ENCODE data around the gene VWA2. TPM values are rescaled to one million over a fixed set of nuclear protein-coding genes. Genes with fewer than 3 reads are reported as not detected.

Gene VWA2
- total RNA-seq, 1 experiment from 2014 or later = not detected

DNA sequence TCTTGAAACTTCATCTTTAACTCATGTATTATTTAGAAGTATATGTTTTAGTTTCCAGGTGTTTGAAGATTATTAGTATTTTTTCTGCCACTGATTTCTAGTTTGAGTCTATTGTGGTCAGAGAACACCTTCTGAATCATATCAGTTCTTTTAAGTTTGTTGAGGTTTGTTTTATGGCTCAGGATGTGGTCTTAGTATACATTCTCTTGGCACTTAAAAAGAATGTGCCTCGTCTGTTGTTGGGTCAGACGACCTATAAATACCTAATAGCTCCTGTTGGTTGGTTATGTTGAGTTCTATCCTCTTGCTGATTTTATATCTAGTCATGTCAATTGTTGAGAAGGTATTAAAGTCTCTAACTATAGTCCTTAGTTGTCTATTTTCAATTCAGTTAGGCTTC is 44.0 kb upstream of the VWA2 start:
- no TSS peak for BruUV-seq (replicated peaks)
- H2AFZ ChIP-seq (ENCODE audit: low read depth, low read length, poor library complexity, severe bottlenecking) = no peak overlapping the region
- ATAC-seq (no peak), DNase-seq (ENCODE audit: low read depth, low spot score) (no peak)
- H3K9ac ChIP-seq (ENCODE audit: low read length) = no peak overlapping the region
- H4K20me1 ChIP-seq (ENCODE audit: insufficient read depth) = no peaks in the 10 kb centered on the region
- no peak for TF ChIP-seq RAD21 (IDR thresholded peaks at IDR 0.05; ENCODE audit: low read depth)
- no peak for TF ChIP-seq POLR2AphosphoS5 (IDR thresholded peaks at IDR 0.05; ENCODE audit: low read depth, low read length)
- TF ChIP-seq SRF (IDR thresholded peaks at IDR 0.05; ENCODE audit: low read depth) = no peak
- TF ChIP-seq CEBPB (IDR thresholded peaks at IDR 0.05; ENCODE audit: low read depth) = no peak
- TF ChIP-seq JUND (IDR thresholded peaks at IDR 0.05) = no peak
- TF ChIP-seq FOSL1 (IDR thresholded peaks at IDR 0.05; ENCODE audit: low read depth) = no peak
- CTCF ChIA-PET = no interaction called here
- peaks cover 8% of the 10 kb centered on the region; the same call in 1 of the 2 replicates for H3K27me3 ChIP-seq (ENCODE audit: insufficient read depth, low read length)
- H3K9me3 ChIP-seq (ENCODE audit: control insufficient read depth in 1 of 2, insufficient read depth in 1 of 2, low read depth in 1 of 2, low read length in 2 of 2) = no peaks in the 10 kb centered on the region
- H3K4me1 ChIP-seq (ENCODE audit: control insufficient read depth in 1 of 2, insufficient read depth in 2 of 2, low read length in 2 of 2) = no peaks in the 10 kb centered on the region
- no peak overlapping the region for H3K27ac ChIP-seq (ENCODE audit: low read depth, low read length)
- H3K79me2 ChIP-seq (ENCODE audit: insufficient read depth, low read length) = no peaks in the 10 kb centered on the region
- POLR2A ChIA-PET = no interaction called here
- no peak overlapping the region for H3K4me2 ChIP-seq (ENCODE audit: low read length)
- RAD21 ChIA-PET (ENCODE audit: low non-redundant PET in 1 of 2, low total read pairs in 2 of 2, uncharacterized antibody in 2 of 2, unreplicated experiment in 2 of 2) = no interaction called here
- H3K36me3 ChIP-seq (ENCODE audit: control insufficient read depth in 1 of 2, insufficient read depth in 2 of 2, low read length in 2 of 2) = no peaks in the 10 kb centered on the region
- no peaks in the 10 kb centered on the region for H3K9me2 ChIP-seq (ENCODE audit: insufficient read depth)
- intact Hi-C loops (cut with micrococcal nuclease) = no loop called here
- no peak overlapping the region for H3K4me3 ChIP-seq (replicated peaks in 1 of 2; ENCODE audit: low read depth in 1 of 2, low read length in 2 of 2)

DNA sequence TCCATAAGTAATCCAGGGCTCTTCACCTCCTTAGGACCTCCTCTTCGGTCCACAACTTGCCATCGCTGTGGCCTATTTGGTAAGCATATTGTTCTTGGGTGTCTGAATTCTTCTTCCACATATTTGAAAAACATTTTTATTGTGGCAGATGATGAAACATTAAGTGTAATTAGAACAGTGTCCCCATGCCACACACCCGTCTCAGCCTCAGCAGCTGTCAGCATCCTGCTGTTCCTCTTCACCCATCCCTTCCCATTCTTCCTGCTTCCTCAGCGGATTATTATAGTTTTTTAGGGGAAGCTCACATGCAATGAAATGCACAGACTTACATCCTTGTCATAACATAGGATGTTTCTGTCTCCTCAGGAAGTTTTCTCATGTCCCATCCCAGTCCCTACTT is 39.8 kb upstream of the VWA2 start:
- no peak overlapping the region for H2AFZ ChIP-seq (ENCODE audit: low read depth, low read length, poor library complexity, severe bottlenecking)
- no peak overlapping the region for H3K9ac ChIP-seq (ENCODE audit: low read length)
- H3K27me3 ChIP-seq (ENCODE audit: insufficient read depth, low read length) = peaks cover 19% of the 10 kb centered on the region; the same call in 1 of the 2 replicates
- no peaks in the 10 kb centered on the region for H3K36me3 ChIP-seq (ENCODE audit: control insufficient read depth in 1 of 2, insufficient read depth in 2 of 2, low read length in 2 of 2)
- no peak for DNase-seq (ENCODE audit: low read depth, low spot score)
- TF ChIP-seq EGR1 (IDR thresholded peaks at IDR 0.05; ENCODE audit: low read depth) (no peak), EZH2 (IDR thresholded peaks at IDR 0.05) (no peak), REST (IDR thresholded peaks at IDR 0.05; ENCODE audit: low read depth) (no peak), SIN3A (IDR thresholded peaks at IDR 0.05; ENCODE audit: low read depth) (no peak), TCF7L2 (IDR thresholded peaks at IDR 0.05; ENCODE audit: borderline replicate concordance, extremely low read depth, insufficient read depth, insufficient read length) (no peak), JUND (IDR thresholded peaks at IDR 0.05) (no peak), ZFX (IDR thresholded peaks at IDR 0.05) (no peak)
- ChIA-PET POLR2A (no interaction called here), RAD21 (ENCODE audit: low non-redundant PET in 1 of 2, low total read pairs in 2 of 2, uncharacterized antibody in 2 of 2, unreplicated experiment in 2 of 2) (no interaction called here), CTCF (no interaction called here)
- no peak overlapping the region for H3K4me2 ChIP-seq (ENCODE audit: low read length)
- intact Hi-C loops (cut with micrococcal nuclease) = no loop called here
- no TSS peak for BruUV-seq (replicated peaks)
- no peaks in the 10 kb centered on the region for H4K20me1 ChIP-seq (ENCODE audit: insufficient read depth)
- no peaks in the 10 kb centered on the region for H3K4me1 ChIP-seq (ENCODE audit: control insufficient read depth in 1 of 2, insufficient read depth in 2 of 2, low read length in 2 of 2)
- H3K9me2 ChIP-seq (ENCODE audit: insufficient read depth) = no peaks in the 10 kb centered on the region
- no peaks in the 10 kb centered on the region for H3K79me2 ChIP-seq (ENCODE audit: insufficient read depth, low read length)
- no peak overlapping the region for H3K4me3 ChIP-seq (replicated peaks in 1 of 2; ENCODE audit: low read depth in 1 of 2, low read length in 2 of 2)
- H3K9me3 ChIP-seq (ENCODE audit: control insufficient read depth in 1 of 2, insufficient read depth in 1 of 2, low read depth in 1 of 2, low read length in 2 of 2) = no peaks in the 10 kb centered on the region
- no peak for ATAC-seq
- H3K27ac ChIP-seq (ENCODE audit: low read depth, low read length) = no peak overlapping the region

Data from HCT116 (cell line).